SK-N-SH treated with all-trans-retinoic acid at 6 μM for 48 hours (cell line): ENCODE data around the gene AFG1L.

Source experiments
- ARNTL ChIP-seq: fragments of 450-650 bp; formaldehyde crosslinking; IDR thresholded peaks from 2 replicates; pipeline ENCODE4 v1.5.0; 2020; ENCODE audit warnings: low read depth, mild to moderate bottlenecking, moderate library complexity, borderline replicate concordance
- CREB5 ChIP-seq: fragments of 250-450 bp; sonication (Bioruptor Pico); IDR thresholded peaks from 2 replicates; pipeline ENCODE4 v1.5.1; 2020; ENCODE audit warnings: low read depth, mild to moderate bottlenecking, moderate library complexity
- GLIS3 ChIP-seq: fragments of 250-450 bp; sonication (Bioruptor Pico); IDR thresholded peaks from 2 replicates; pipeline ENCODE4 v1.5.0; 2020; ENCODE audit warnings: mild to moderate bottlenecking, moderate library complexity

DNA sequence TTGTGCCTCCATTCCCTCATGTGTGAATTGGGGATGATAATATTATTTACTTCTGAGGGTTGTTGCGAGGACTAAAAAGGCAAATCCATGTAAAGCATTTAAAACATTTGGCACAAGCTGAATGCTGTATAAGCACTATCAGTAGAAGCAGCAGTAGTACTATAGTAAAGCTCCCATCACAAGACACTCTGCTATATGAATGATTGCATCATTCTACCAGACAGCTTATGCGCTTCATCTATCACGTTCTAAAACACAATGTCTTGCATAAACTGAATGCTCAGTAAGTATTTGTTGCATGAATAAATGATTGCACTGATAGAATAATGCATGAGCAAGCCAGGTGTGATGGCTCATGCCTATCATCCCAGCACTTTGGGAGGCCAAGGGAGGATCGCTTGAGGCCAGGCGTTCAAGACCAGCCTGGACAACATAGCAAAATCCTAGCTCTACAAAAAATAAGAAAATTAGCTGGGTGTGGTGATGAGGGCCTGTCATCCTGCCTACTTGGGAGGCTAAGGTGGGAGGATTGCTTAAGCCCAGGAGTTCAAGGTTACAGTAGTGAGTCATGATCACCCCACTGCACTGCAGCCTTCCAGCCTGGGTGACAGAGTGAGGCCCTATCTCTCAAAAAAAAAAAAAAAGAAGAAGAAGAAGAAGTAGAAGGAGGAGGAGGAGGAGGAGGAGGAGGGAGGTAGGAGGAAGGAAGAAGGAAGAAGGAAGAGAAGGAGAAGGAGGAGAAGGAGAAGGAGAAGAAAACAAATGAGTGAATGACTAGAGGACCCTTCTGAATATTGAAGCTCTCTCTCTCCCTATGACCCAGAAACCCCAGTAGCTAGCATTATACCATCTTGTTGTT lies 215.8 kb downstream of the AFG1L start:
- TF ChIP-seq ARNTL, result no peak
- no peak for TF ChIP-seq GLIS3 (CRISPR knock-in tag)
- TF ChIP-seq CREB5 (CRISPR knock-in tag), result no peak
